H7 (cell line): ENCODE results near the gene PIP. TPM values are rescaled to one million over a fixed set of nuclear protein-coding genes. Genes with fewer than 3 reads are reported as not detected.
"Not testable (repeated sequence)": the region's sequence is repeated elsewhere in the genome, so short reads cannot be mapped to it uniquely, and the experiment has no call there.

Source experiments
- DNase-seq: peaks from one replicate; pipeline ENCODE4 v3.0.0; 2012
- H3K27me3 ChIP-seq: 2 replicates; pipeline ENCODE4 v1.6.0; 2011; ENCODE audit warnings: mild to moderate bottlenecking, low read length; ENCODE audit not compliant: control insufficient read depth, insufficient read depth
- H3K36me3 ChIP-seq: replicated peaks from 2 replicates; pipeline ENCODE4 v1.5.1; 2011; ENCODE audit warnings: low read length; ENCODE audit not compliant: control insufficient read depth, insufficient read depth
- H3K4me3 ChIP-seq: 2 replicates; pipeline ENCODE4 v1.5.1; 2011; ENCODE audit warnings: low read depth, mild to moderate bottlenecking, control low read depth, low read length, moderate library complexity; ENCODE audit not compliant: insufficient read depth
- total RNA-seq: library from RNA; depleted of rRNA; stranded (reverse); fragments of >200 nt; shearing (Covaris generic); gene quantifications from 2 replicates; pipeline ENCODE4 v1.2.3, GENCODE V29; 2014

The PIP gene
- total RNA-seq, 1 experiment from 2014 or later, result not detected

GRCh38 chr7:143147070-143147469, 15.2 kb downstream of the PIP start:
- no peaks in the 10 kb centered on the region for H3K27me3 ChIP-seq
- no peaks in the 10 kb centered on the region for H3K36me3 ChIP-seq
- DNase-seq, result no peak
- H3K4me3 ChIP-seq, result no peak overlapping the region

- Histone ChIP-seq H3K4me3 (no peak overlapping the region), H3K27me3 (no peaks in the 10 kb centered on the region), H3K36me3 (no peaks in the 10 kb centered on the region)
- no peak for DNase-seq
These were observed 16.2 kb downstream of the PIP start for GRCh38 chr7:143148050-143148449.

- no peak for DNase-seq
- H3K4me3 ChIP-seq, result no peak overlapping the region
These were observed 16.8 kb downstream of the PIP start for GRCh38 chr7:143148651-143149050.

GRCh38 chr7:143150696-143151095, 18.8 kb downstream of the PIP start:
- not testable (repeated sequence) for H3K4me3 ChIP-seq, H3K27me3 ChIP-seq, DNase-seq, H3K36me3 ChIP-seq

More at GRCh38 chr7:143148651-143149050, 16.8 kb downstream of the PIP start:
- Histone ChIP-seq H3K27me3 (no peaks in the 10 kb centered on the region), H3K36me3 (no peaks in the 10 kb centered on the region)

- DNase-seq, H3K27me3 ChIP-seq, H3K36me3 ChIP-seq: not testable (repeated sequence)
These were observed 26.7 kb downstream of the PIP start for GRCh38 chr7:143158617-143159016.

GRCh38 chr7:143171697-143172096, 39.8 kb downstream of the PIP start:
- no peaks in the 10 kb centered on the region for H3K36me3 ChIP-seq

More at GRCh38 chr7:143158617-143159016, 26.7 kb downstream of the PIP start:
- H3K4me3 ChIP-seq, result not testable (repeated sequence)

GRCh38 chr7:143172354-143172753, 40.5 kb downstream of the PIP start:
- Histone ChIP-seq H3K27me3 (no peaks in the 10 kb centered on the region), H3K4me3 (no peak overlapping the region), H3K36me3 (no peaks in the 10 kb centered on the region)
- DNase-seq, result no peak

More at GRCh38 chr7:143171697-143172096, 39.8 kb downstream of the PIP start:
- Histone ChIP-seq H3K4me3 (no peak overlapping the region), H3K27me3 (no peaks in the 10 kb centered on the region)
- no peak for DNase-seq

GRCh38 chr7:143176128-143176527, 44.3 kb downstream of the PIP start:
- Histone ChIP-seq H3K36me3 (no peaks in the 10 kb centered on the region), H3K4me3 (no peak overlapping the region), H3K27me3 (no peaks in the 10 kb centered on the region)
- DNase-seq, result no peak

GRCh38 chr7:143177374-143178119, 45.7 kb downstream of the PIP start:
- H3K27me3 ChIP-seq, result no peaks in the 10 kb centered on the region
- no peak overlapping the region for H3K4me3 ChIP-seq
- DNase-seq, result no peak
- no peaks in the 10 kb centered on the region for H3K36me3 ChIP-seq

GRCh38 chr7:143180771-143181170, 48.9 kb downstream of the PIP start:
- not testable (repeated sequence) for H3K27me3 ChIP-seq

GRCh38 chr7:143181349-143181748, 49.5 kb downstream of the PIP start:
- no peak for DNase-seq

More at GRCh38 chr7:143180771-143181170, 48.9 kb downstream of the PIP start:
- not testable (repeated sequence) for H3K36me3 ChIP-seq, H3K4me3 ChIP-seq, DNase-seq

GRCh38 chr7:143183024-143183423, 51.1 kb downstream of the PIP start, which contains the start of gene TAS2R39:
TSS of gene TAS2R39 (plus strand) at chr7:143183419. CDS start at chr7:143183419, 0 bp downstream.
- DNase-seq, result no peak

More at GRCh38 chr7:143181349-143181748, 49.5 kb downstream of the PIP start:
- no peaks in the 10 kb centered on the region for H3K36me3 ChIP-seq
- H3K27me3 ChIP-seq, result no peaks in the 10 kb centered on the region
- no peak overlapping the region for H3K4me3 ChIP-seq

GRCh38 chr7:143185551-143185950, 53.7 kb downstream of the PIP start:
- Histone ChIP-seq H3K4me3 (no peak overlapping the region), H3K27me3 (no peaks in the 10 kb centered on the region), H3K36me3 (no peaks in the 10 kb centered on the region)
- no peak for DNase-seq

More at GRCh38 chr7:143183024-143183423, 51.1 kb downstream of the PIP start, which contains the start of gene TAS2R39:
- Histone ChIP-seq H3K4me3 (no peak within 1 kb of the TSS), H3K27me3 (no peaks in the 10 kb centered on the region), H3K36me3 (no peaks in the 10 kb centered on the region)

- H3K4me3 ChIP-seq, result no peak overlapping the region
- DNase-seq, result no peak
- H3K27me3 ChIP-seq, result no peaks in the 10 kb centered on the region
- H3K36me3 ChIP-seq, result no peaks in the 10 kb centered on the region
These were observed 57.1 kb downstream of the PIP start for GRCh38 chr7:143188994-143189393.
